ENCODE results near the gene COL21A1.

The COL21A1 gene

DNA sequence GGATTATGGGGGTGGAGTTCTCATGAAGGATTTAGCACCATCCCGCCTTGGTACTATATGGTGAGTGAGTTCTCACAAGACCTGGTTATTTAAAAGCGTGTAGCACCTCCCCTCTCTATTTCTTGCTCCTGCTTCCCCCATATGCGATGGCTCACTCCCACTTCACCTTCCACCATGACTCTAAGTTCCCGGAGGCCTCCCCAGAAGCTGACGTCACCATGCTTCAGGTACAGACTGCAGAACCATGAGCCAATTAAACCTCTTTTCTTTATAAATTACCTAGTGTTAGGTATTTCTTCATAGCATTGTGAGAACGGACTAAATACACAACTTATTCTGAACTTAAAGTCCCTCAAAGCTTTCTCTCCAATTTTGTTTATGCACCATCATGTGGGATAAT lies 208.6 kb downstream of the COL21A1 start:
- Histone ChIP-seq H4K20me1 (ENCODE audit: insufficient read depth, low read length) (no peaks in the 10 kb centered on the region), H3K36me3 (ENCODE audit: insufficient read depth, low read length) (no peaks in the 10 kb centered on the region), H3K27ac (ENCODE audit: low read length) (no peak overlapping the region), H3K4me2 (ENCODE audit: insufficient read depth, low read length) (no peak overlapping the region), H3K9ac (ENCODE audit: low read depth, low read length) (no peak overlapping the region), H3K9me3 (ENCODE audit: insufficient read depth, low read length, severe bottlenecking) (no peaks in the 10 kb centered on the region), H3K79me2 (ENCODE audit: insufficient read depth, low read length) (no peaks in the 10 kb centered on the region), H3K27me3 (ENCODE audit: insufficient read depth, low read length, poor library complexity) (no peaks in the 10 kb centered on the region), H3K4me1 (ENCODE audit: insufficient read depth, low read length) (no peaks in the 10 kb centered on the region), H3K4me3 (ENCODE audit: low read depth in 1 of 2, low read length in 2 of 2) (no peak overlapping the region), H2AFZ (ENCODE audit: low read depth, low read length) (no peak overlapping the region)
- TF ChIP-seq CTCF (IDR thresholded peaks at IDR 0.05; ENCODE audit: borderline replicate concordance, extremely low read depth, low read length, poor library complexity, severe bottlenecking), result no peak
- no peak for TF ChIP-seq EZH2 (IDR thresholded peaks at IDR 0.05; ENCODE audit: borderline replicate concordance, low read depth, low read length, severe bottlenecking)
- DNase-seq (no peak), ATAC-seq (ENCODE audit: insufficient read depth, low read depth) (no peak)

- H3K79me2 ChIP-seq (ENCODE audit: insufficient read depth, low read length), result no peaks in the 10 kb centered on the region
- no peaks in the 10 kb centered on the region for H4K20me1 ChIP-seq (ENCODE audit: insufficient read depth, low read length)
- H3K27me3 ChIP-seq (ENCODE audit: insufficient read depth, low read length, poor library complexity), result no peaks in the 10 kb centered on the region
- H3K4me2 ChIP-seq (ENCODE audit: insufficient read depth, low read length), result no peak overlapping the region
- no peaks in the 10 kb centered on the region for H3K4me1 ChIP-seq (ENCODE audit: insufficient read depth, low read length)
- DNase-seq, result no peak
- ATAC-seq (ENCODE audit: insufficient read depth, low read depth), result no peak
- no peak overlapping the region for H2AFZ ChIP-seq (ENCODE audit: low read depth, low read length)
- TF ChIP-seq CTCF (IDR thresholded peaks at IDR 0.05; ENCODE audit: borderline replicate concordance, extremely low read depth, low read length, poor library complexity, severe bottlenecking), result no peak
- no peak for TF ChIP-seq EZH2 (IDR thresholded peaks at IDR 0.05; ENCODE audit: borderline replicate concordance, low read depth, low read length, severe bottlenecking)
- no peaks in the 10 kb centered on the region for H3K9me3 ChIP-seq (ENCODE audit: insufficient read depth, low read length, severe bottlenecking)
- no peak overlapping the region for H3K27ac ChIP-seq (ENCODE audit: low read length)
- H3K4me3 ChIP-seq (ENCODE audit: low read depth in 1 of 2, low read length in 2 of 2), result no peak overlapping the region
- no peak overlapping the region for H3K9ac ChIP-seq (ENCODE audit: low read depth, low read length)
- H3K36me3 ChIP-seq (ENCODE audit: insufficient read depth, low read length), result no peaks in the 10 kb centered on the region
These were observed 209.8 kb downstream of the COL21A1 start for GRCh38 chr6:56037601-56038000.

DNA sequence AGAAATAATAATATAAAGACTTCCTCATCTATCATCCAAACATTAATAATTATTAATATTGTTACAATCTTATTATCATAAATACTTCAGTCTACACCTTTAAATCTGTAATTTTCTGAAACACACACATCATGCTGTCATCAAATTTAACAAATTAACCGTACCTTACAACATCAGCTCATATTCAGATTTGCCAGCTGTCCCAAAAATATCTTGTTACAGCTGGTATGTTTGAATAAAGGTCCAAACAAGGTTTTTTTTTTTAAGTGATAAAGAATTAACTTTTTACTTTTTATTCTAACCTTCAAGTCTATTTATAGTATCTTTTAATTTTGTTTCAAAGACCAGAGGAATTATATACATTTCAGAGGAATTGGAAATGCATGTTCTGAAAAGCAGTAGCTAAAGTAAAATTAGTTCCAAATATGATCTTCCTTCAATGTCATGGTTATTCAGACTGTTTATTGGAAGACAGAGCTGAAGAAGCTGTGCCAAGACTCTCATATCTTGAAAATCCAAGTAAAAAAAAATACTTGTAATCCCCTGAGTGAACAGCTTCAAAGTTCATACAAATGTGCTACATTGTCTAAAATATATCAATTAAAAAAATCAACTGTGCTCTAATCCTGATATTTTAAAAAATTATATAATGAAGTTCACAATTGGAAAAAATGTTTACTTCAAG lies 210.3 kb downstream of the COL21A1 start:
- Histone ChIP-seq H3K4me3 (ENCODE audit: low read depth in 1 of 2, low read length in 2 of 2) (no peak overlapping the region), H3K79me2 (ENCODE audit: insufficient read depth, low read length) (no peaks in the 10 kb centered on the region), H3K9ac (ENCODE audit: low read depth, low read length) (no peak overlapping the region), H4K20me1 (ENCODE audit: insufficient read depth, low read length) (no peaks in the 10 kb centered on the region), H3K27ac (ENCODE audit: low read length) (no peak overlapping the region), H3K27me3 (ENCODE audit: insufficient read depth, low read length, poor library complexity) (no peaks in the 10 kb centered on the region), H3K9me3 (ENCODE audit: insufficient read depth, low read length, severe bottlenecking) (no peaks in the 10 kb centered on the region), H3K36me3 (ENCODE audit: insufficient read depth, low read length) (no peaks in the 10 kb centered on the region), H3K4me1 (ENCODE audit: insufficient read depth, low read length) (no peaks in the 10 kb centered on the region), H2AFZ (ENCODE audit: low read depth, low read length) (no peak overlapping the region), H3K4me2 (ENCODE audit: insufficient read depth, low read length) (no peak overlapping the region)
- no peak for TF ChIP-seq CTCF (IDR thresholded peaks at IDR 0.05; ENCODE audit: borderline replicate concordance, extremely low read depth, low read length, poor library complexity, severe bottlenecking)
- TF ChIP-seq EZH2 (IDR thresholded peaks at IDR 0.05; ENCODE audit: borderline replicate concordance, low read depth, low read length, severe bottlenecking), result no peak
- DNase-seq (no peak), ATAC-seq (ENCODE audit: insufficient read depth, low read depth) (no peak)

Data from DND-41 (cell line).